IMR-90 (cell line): ENCODE data around the gene ISCU. TPM values are rescaled to one million over a fixed set of nuclear protein-coding genes. Genes with fewer than 3 reads are reported as not detected.
A peak's percentile ranks its signal among the peaks of the same experiment; 100 is the strongest.

Experiments used
- ATAC-seq: fragments of 200-7000 bp; cut with Tn5 transposase; 2 replicates; pipeline ENCODE4 v1.9.1; 2020; ENCODE audit warnings: low read depth, mild to moderate bottlenecking, moderate library complexity
- BruUV-seq: library from RNA; stranded (reverse); fragments of 400-500 nt; replicated peaks from 2 replicates; lab custom pipeline; 2021; lab: Mats Ljungman, UMichigan
- CTCF ChIA-PET: fragments of 300-600 bp; formaldehyde crosslinking; extraction: SDS; loops from one replicate; lab custom pipeline; 2021; ENCODE audit warnings: antibody characterized with exemption; lab: Yijun Ruan, JAX
- POLR2A ChIA-PET: fragments of 300-600 bp; sonication (Branson Sonifier 250); formaldehyde crosslinking; loops from one replicate; lab custom pipeline; 2022; ENCODE audit warnings: antibody characterized with exemption; ENCODE audit not compliant: unreplicated experiment; lab: Charles Lee
- DNase-seq: peaks from one replicate; pipeline ENCODE4 v3.0.0; 2013
- H2AFZ ChIP-seq: replicated peaks from 2 replicates; pipeline ENCODE3; 2013; ENCODE audit warnings: low read length, mild to moderate bottlenecking; ENCODE audit not compliant: poor library complexity
- H2AK5ac ChIP-seq: 2 replicates; pipeline ENCODE4 v1.6.1; 2013; ENCODE audit warnings: low read depth, low read length, inconsistent platforms
- H2AK9ac ChIP-seq: replicated peaks from 2 replicates; pipeline ENCODE3; 2013; ENCODE audit warnings: mild to moderate bottlenecking, low read depth, low read length, moderate library complexity; ENCODE audit not compliant: poor library complexity
- H2BK120ac ChIP-seq: 2 replicates; pipeline ENCODE4 v1.6.1; 2013; ENCODE audit warnings: low read depth, low read length, inconsistent platforms
- H2BK15ac ChIP-seq: 3 replicates; pipeline ENCODE4 v1.6.1; 2013; ENCODE audit warnings: low read depth, low read length, inconsistent platforms
- H2BK20ac ChIP-seq: 2 replicates; pipeline ENCODE4 v1.6.1; 2013; ENCODE audit warnings: low read depth, mild to moderate bottlenecking, inconsistent platforms, low read length, moderate library complexity
- H2BK5ac ChIP-seq: 2 replicates; pipeline ENCODE4 v1.6.1; 2013; ENCODE audit warnings: mild to moderate bottlenecking, low read depth, low read length, inconsistent platforms; ENCODE audit not compliant: poor library complexity, severe bottlenecking
- H3K14ac ChIP-seq: replicated peaks from 2 replicates; pipeline ENCODE4 v1.6.1; 2013; ENCODE audit warnings: low read depth, low read length, inconsistent platforms
- H3K18ac ChIP-seq: 2 replicates; pipeline ENCODE4 v1.6.1; 2013; ENCODE audit warnings: low read depth, low read length, control low read depth
- H3K23ac ChIP-seq: 2 replicates; pipeline ENCODE4 v1.6.1; 2013; ENCODE audit warnings: low read depth, low read length, inconsistent platforms
- H3K27ac ChIP-seq: 2 replicates; pipeline ENCODE4 v1.5.1; 2013; ENCODE audit warnings: mild to moderate bottlenecking, control low read depth, low read length; ENCODE audit not compliant: insufficient read depth
- H3K27me3 ChIP-seq: 2 replicates; pipeline ENCODE4 v1.6.1; 2013; ENCODE audit warnings: low read length; ENCODE audit not compliant: control insufficient read depth, insufficient read depth
- H3K36me3 ChIP-seq: 2 replicates; pipeline ENCODE4 v1.6.1; 2013; ENCODE audit warnings: low read length, mixed read lengths; ENCODE audit not compliant: control insufficient read depth, insufficient read depth
- H3K4ac ChIP-seq: 2 replicates; pipeline ENCODE4 v1.6.1; 2013; ENCODE audit warnings: low read depth, low read length, inconsistent platforms
- H3K4me1 ChIP-seq: 2 replicates; pipeline ENCODE4 v1.6.1; 2013; ENCODE audit warnings: low read length, mixed read lengths; ENCODE audit not compliant: control insufficient read depth, insufficient read depth
- H3K4me2 ChIP-seq: 2 replicates; pipeline ENCODE4 v1.6.1; 2013; ENCODE audit warnings: low read depth, mild to moderate bottlenecking, control low read depth, low read length, moderate library complexity
- H3K4me3 ChIP-seq: 2 replicates; pipeline ENCODE4 v1.5.1; 2013; ENCODE audit warnings: low read depth, mild to moderate bottlenecking, control low read depth, low read length, moderate library complexity; ENCODE audit not compliant: insufficient read depth
- H3K56ac ChIP-seq: 2 replicates; pipeline ENCODE4 v1.6.1; 2013; ENCODE audit warnings: low read length, inconsistent platforms; ENCODE audit not compliant: insufficient read depth; ENCODE audit errors: extremely low read depth
- H3K79me1 ChIP-seq, 2 experiments: 2 replicates each; pipeline ENCODE4 v1.6.1; 2013; ENCODE audit warnings: low read length in 2 of 2, inconsistent platforms in 1 of 2, low read depth in 1 of 2
- H3K9ac ChIP-seq: 2 replicates; pipeline ENCODE4 v1.6.1; 2013; ENCODE audit warnings: low read depth, low read length, control low read depth
- H3K9me1 ChIP-seq: 2 replicates; pipeline ENCODE4 v1.6.1; 2013; ENCODE audit warnings: low read length, inconsistent platforms; ENCODE audit not compliant: insufficient read depth
- H3K9me3 ChIP-seq: 2 replicates; pipeline ENCODE4 v1.6.1; 2013; ENCODE audit warnings: low read length; ENCODE audit not compliant: control insufficient read depth, insufficient read depth
- H4K20me1 ChIP-seq: 2 replicates; pipeline ENCODE4 v1.6.1; 2013; ENCODE audit warnings: low read length, inconsistent platforms; ENCODE audit not compliant: insufficient read depth
- H4K5ac ChIP-seq: 2 replicates; pipeline ENCODE4 v1.6.1; 2013; ENCODE audit warnings: mild to moderate bottlenecking, low read depth, low read length, control low read depth
- H4K8ac ChIP-seq, 2 experiments: 2 replicates each; pipeline ENCODE4 v1.6.1; 2013; ENCODE audit warnings: low read depth in 2 of 2, low read length in 2 of 2, control low read depth in 1 of 2, inconsistent platforms in 1 of 2
- H4K91ac ChIP-seq: 2 replicates; pipeline ENCODE4 v1.6.1; 2013; ENCODE audit warnings: low read depth, low read length, inconsistent platforms; ENCODE audit not compliant: insufficient read depth
- BHLHE40 ChIP-seq: fragments of 150-350 bp; IDR thresholded peaks from 2 replicates; pipeline ENCODE4 v1.6.1; 2016; ENCODE audit warnings: mild to moderate bottlenecking, low read depth, low read length
- CEBPB ChIP-seq: IDR thresholded peaks from 2 replicates; pipeline ENCODE4 v1.6.1; 2012; ENCODE audit warnings: low read depth, low read length, improper control_type of control experiment
- CHD1 ChIP-seq: IDR thresholded peaks from 2 replicates; pipeline ENCODE4 v1.6.1; 2012; ENCODE audit warnings: low read depth, low read length, improper control_type of control experiment
- CTCF ChIP-seq: conservative IDR thresholded peaks from 2 replicates; pipeline ENCODE4 v1.5.1; 2012; ENCODE audit warnings: mild to moderate bottlenecking, low read depth, low read length, improper control_type of control experiment
- ELK1 ChIP-seq: fragments of 150-350 bp; IDR thresholded peaks from 2 replicates; pipeline ENCODE4 v1.6.1; 2016; ENCODE audit warnings: low read depth, mild to moderate bottlenecking, low read length, moderate library complexity, borderline replicate concordance
- FOS ChIP-seq: fragments of 150-350 bp; IDR thresholded peaks from 2 replicates; pipeline ENCODE4 v1.6.1; 2016; ENCODE audit warnings: low read depth, low read length
- MAFK ChIP-seq: IDR thresholded peaks from 2 replicates; pipeline ENCODE4 v1.6.1; 2012; ENCODE audit warnings: low read depth, low read length, improper control_type of control experiment
- MAZ ChIP-seq: IDR thresholded peaks from 2 replicates; pipeline ENCODE4 v1.6.1; 2012; ENCODE audit warnings: low read depth, mild to moderate bottlenecking, low read length, improper control_type of control experiment, moderate library complexity, borderline replicate concordance
- MXI1 ChIP-seq: IDR thresholded peaks from 2 replicates; pipeline ENCODE4 v1.6.1; 2012; ENCODE audit warnings: low read depth, mild to moderate bottlenecking, low read length, moderate library complexity, borderline replicate concordance
- NFE2L2 ChIP-seq: fragments of 150-350 bp; IDR thresholded peaks from 2 replicates; pipeline ENCODE4 v1.6.1; 2016; ENCODE audit warnings: low read depth, mild to moderate bottlenecking, low read length
- POLR2A ChIP-seq: IDR thresholded peaks from 2 replicates; pipeline ENCODE4 v1.6.1; 2012; ENCODE audit warnings: mild to moderate bottlenecking, low read depth, low read length
- RAD21 ChIP-seq: IDR thresholded peaks from 2 replicates; pipeline ENCODE4 v1.6.1; 2012; ENCODE audit warnings: low read length, improper control_type of control experiment
- RCOR1 ChIP-seq: IDR thresholded peaks from 2 replicates; pipeline ENCODE4 v1.6.1; 2012; ENCODE audit warnings: mild to moderate bottlenecking, low read length, improper control_type of control experiment; ENCODE audit not compliant: insufficient replicate concordance
- RFX5 ChIP-seq: IDR thresholded peaks from 2 replicates; pipeline ENCODE4 v1.8.0; 2012; ENCODE audit warnings: low read depth, mild to moderate bottlenecking, low read length, moderate library complexity
- SMC3 ChIP-seq: fragments of 150-350 bp; IDR thresholded peaks from 2 replicates; pipeline ENCODE4 v1.6.1; 2016; ENCODE audit warnings: low read depth, mild to moderate bottlenecking, antibody characterized with exemption, low read length, moderate library complexity
- USF2 ChIP-seq: fragments of 150-350 bp; IDR thresholded peaks from 2 replicates; pipeline ENCODE4 v1.6.1; 2017; ENCODE audit warnings: mild to moderate bottlenecking, antibody characterized with exemption, low read length, low read depth
- WGBS, 2 experiments: methylation state at CpG; one replicate each; pipeline versions ENCODE4 v1.1.5 to v1.1.7; 2013; ENCODE audit warnings: missing lambda C conversion rate in 2 of 2; ENCODE audit not compliant: insufficient read length in 1 of 2; ENCODE audit errors: extremely low coverage in 2 of 2; 5-methylcytosine and 5-hydroxymethylcytosine counted together
- dilution Hi-C: fragments of 300-500 bp; cut with HindIII; formaldehyde crosslinking; loops from one replicate; pipeline ENCODE4 v1.14.3; 2018; ENCODE audit warnings: low sequenced_read_pairs; ENCODE audit not compliant: unreplicated experiment
- in situ Hi-C: fragments of 300-500 bp; cut with MboI; formaldehyde crosslinking; loops from 3 replicates; pipeline ENCODE4 v1.14.3; 2019; ENCODE audit warnings: low sequenced_read_pairs, inconsistent platforms, mixed read lengths
- intact Hi-C: fragments of 100-400 bp; cut with micrococcal nuclease; formaldehyde crosslinking; loops from 2 replicates; pipeline ENCODE4 v1.10.0; 2022
- polyA plus RNA-seq, 3 experiments: library from polyadenylated mRNA; depleted of rRNA; stranded (reverse); fragments of >200 nt; gene quantifications; 2 replicates each; pipeline ENCODE4 v1.2.3, GENCODE V29; 2012; ENCODE audit warnings: low replicate concordance in 1 of 3
- total RNA-seq: library from RNA; depleted of rRNA; stranded (reverse); fragments of >200 nt; gene quantifications from 2 replicates; pipeline ENCODE4 v1.2.3, GENCODE V29; 2012

ISCU gene
- total and polyA plus RNA-seq, 2 of the 4 experiments (the other 2 are of a cell fraction), result 52.7 to 87.2 TPM

GRCh38 chr12:108525681-108526080, 36.7 kb upstream of the ISCU start:
- Histone ChIP-seq H3K4ac (peak overlapping the region; percentile 37; the same call in 1 of the 2 replicates), H3K27me3 (no peaks in the 10 kb centered on the region), H2AK5ac (peak overlapping the region; percentile 11; the same call in 1 of the 2 replicates), H3K4me1 (peaks cover 3% of the 10 kb centered on the region; the same call in 1 of the 2 replicates), H3K56ac (no peak overlapping the region), H4K91ac (no peak overlapping the region), H4K5ac (no peak overlapping the region), H3K36me3 (peaks cover 63% of the 10 kb centered on the region), H3K79me1 (peaks cover 22 to 49% of the 10 kb centered on the region in 2 experiments), H3K4me2 (no peak overlapping the region), H3K18ac (no peak overlapping the region), H2BK120ac (no peak overlapping the region), H3K9me1 (peaks cover 7% of the 10 kb centered on the region; the same call in 1 of the 2 replicates), H2AK9ac (no peak overlapping the region), H4K8ac (no peak overlapping the region), H3K4me3 (no peak overlapping the region), H3K9me3 (no peaks in the 10 kb centered on the region), H3K14ac (no peak overlapping the region), H2BK5ac (peak overlapping the region; percentile 19), H2BK20ac (no peak overlapping the region), H3K27ac (no peak overlapping the region; the same call in 1 of the 2 replicates), H4K20me1 (peaks cover 19% of the 10 kb centered on the region), H3K9ac (no peak overlapping the region), H3K23ac (no peak overlapping the region), H2AFZ (peak overlapping the region; percentile 25), H2BK15ac (no peak overlapping the region)
- in situ Hi-C loops, result no loop called here
- ATAC-seq, result peak; percentile 93
- dilution Hi-C loops, result no loop called here
- 31% methylated on average over 4 of the region's 5 CpGs; no CpG with 5 or more reads in 1 of the 2 experiments for WGBS, 2 experiments
- TF ChIP-seq USF2 (no peak), CEBPB (no peak), NFE2L2 (no peak), ELK1 (no peak), MAZ (no peak), SMC3 (no peak), CTCF (no peak), RCOR1 (no peak), MAFK (peak; percentile 19; the same call in 1 of the 2 replicates), MXI1 (0 out of 2 replicates have a peak, but pooled peaks have one; percentile 8), BHLHE40 (0 out of 2 replicates have a peak, but pooled peaks have one; percentile 3), CHD1 (no peak), RAD21 (no peak), FOS (0 out of 2 replicates have a peak, but pooled peaks have one; percentile 32), RFX5 (no peak), POLR2A (no peak)
- CTCF ChIA-PET, result no interaction called here
- peak; percentile 86 for DNase-seq
- POLR2A ChIA-PET, result no interaction called here
- intact Hi-C loops, result no loop called here
- no TSS peak for BruUV-seq
